IMR-90 (cell line): ENCODE results near the gene BRAF. TPM values are rescaled to one million over a fixed set of nuclear protein-coding genes. Genes with fewer than 3 reads are reported as not detected.

Source experiments
- ATAC-seq: fragments of 200-7000 bp; cut with Tn5 transposase; 2 replicates; pipeline ENCODE4 v1.9.1; 2020; ENCODE audit warnings: low read depth, mild to moderate bottlenecking, moderate library complexity
- BruUV-seq: library from RNA; stranded (reverse); fragments of 400-500 nt; replicated peaks from 2 replicates; lab custom pipeline; 2021; lab: Mats Ljungman, UMichigan
- CTCF ChIA-PET: fragments of 300-600 bp; formaldehyde crosslinking; extraction: SDS; loops from one replicate; lab custom pipeline; 2021; ENCODE audit warnings: antibody characterized with exemption; lab: Yijun Ruan, JAX
- POLR2A ChIA-PET: fragments of 300-600 bp; sonication (Branson Sonifier 250); formaldehyde crosslinking; loops from one replicate; lab custom pipeline; 2022; ENCODE audit warnings: antibody characterized with exemption; ENCODE audit not compliant: unreplicated experiment; lab: Charles Lee
- DNase-seq: peaks from one replicate; pipeline ENCODE4 v3.0.0; 2013
- H2AFZ ChIP-seq: replicated peaks from 2 replicates; pipeline ENCODE3; 2013; ENCODE audit warnings: low read length, mild to moderate bottlenecking; ENCODE audit not compliant: poor library complexity
- H2AK5ac ChIP-seq: 2 replicates; pipeline ENCODE4 v1.6.1; 2013; ENCODE audit warnings: low read depth, low read length, inconsistent platforms
- H2AK9ac ChIP-seq: replicated peaks from 2 replicates; pipeline ENCODE3; 2013; ENCODE audit warnings: mild to moderate bottlenecking, low read depth, low read length, moderate library complexity; ENCODE audit not compliant: poor library complexity
- H2BK120ac ChIP-seq: 2 replicates; pipeline ENCODE4 v1.6.1; 2013; ENCODE audit warnings: low read depth, low read length, inconsistent platforms
- H2BK15ac ChIP-seq: 3 replicates; pipeline ENCODE4 v1.6.1; 2013; ENCODE audit warnings: low read depth, low read length, inconsistent platforms
- H2BK20ac ChIP-seq: 2 replicates; pipeline ENCODE4 v1.6.1; 2013; ENCODE audit warnings: low read depth, mild to moderate bottlenecking, inconsistent platforms, low read length, moderate library complexity
- H2BK5ac ChIP-seq: 2 replicates; pipeline ENCODE4 v1.6.1; 2013; ENCODE audit warnings: mild to moderate bottlenecking, low read depth, low read length, inconsistent platforms; ENCODE audit not compliant: poor library complexity, severe bottlenecking
- H3K14ac ChIP-seq: replicated peaks from 2 replicates; pipeline ENCODE4 v1.6.1; 2013; ENCODE audit warnings: low read depth, low read length, inconsistent platforms
- H3K18ac ChIP-seq: 2 replicates; pipeline ENCODE4 v1.6.1; 2013; ENCODE audit warnings: low read depth, low read length, control low read depth
- H3K23ac ChIP-seq: 2 replicates; pipeline ENCODE4 v1.6.1; 2013; ENCODE audit warnings: low read depth, low read length, inconsistent platforms
- H3K27ac ChIP-seq: 2 replicates; pipeline ENCODE4 v1.5.1; 2013; ENCODE audit warnings: mild to moderate bottlenecking, control low read depth, low read length; ENCODE audit not compliant: insufficient read depth
- H3K27me3 ChIP-seq: 2 replicates; pipeline ENCODE4 v1.6.1; 2013; ENCODE audit warnings: low read length; ENCODE audit not compliant: control insufficient read depth, insufficient read depth
- H3K36me3 ChIP-seq: 2 replicates; pipeline ENCODE4 v1.6.1; 2013; ENCODE audit warnings: low read length, mixed read lengths; ENCODE audit not compliant: control insufficient read depth, insufficient read depth
- H3K4ac ChIP-seq: 2 replicates; pipeline ENCODE4 v1.6.1; 2013; ENCODE audit warnings: low read depth, low read length, inconsistent platforms
- H3K4me1 ChIP-seq: 2 replicates; pipeline ENCODE4 v1.6.1; 2013; ENCODE audit warnings: low read length, mixed read lengths; ENCODE audit not compliant: control insufficient read depth, insufficient read depth
- H3K4me2 ChIP-seq: 2 replicates; pipeline ENCODE4 v1.6.1; 2013; ENCODE audit warnings: low read depth, mild to moderate bottlenecking, control low read depth, low read length, moderate library complexity
- H3K4me3 ChIP-seq: 2 replicates; pipeline ENCODE4 v1.5.1; 2013; ENCODE audit warnings: low read depth, mild to moderate bottlenecking, control low read depth, low read length, moderate library complexity; ENCODE audit not compliant: insufficient read depth
- H3K56ac ChIP-seq: 2 replicates; pipeline ENCODE4 v1.6.1; 2013; ENCODE audit warnings: low read length, inconsistent platforms; ENCODE audit not compliant: insufficient read depth; ENCODE audit errors: extremely low read depth
- H3K79me1 ChIP-seq, 2 experiments: 2 replicates each; pipeline ENCODE4 v1.6.1; 2013; ENCODE audit warnings: low read length in 2 of 2, inconsistent platforms in 1 of 2, low read depth in 1 of 2
- H3K9ac ChIP-seq: 2 replicates; pipeline ENCODE4 v1.6.1; 2013; ENCODE audit warnings: low read depth, low read length, control low read depth
- H3K9me1 ChIP-seq: 2 replicates; pipeline ENCODE4 v1.6.1; 2013; ENCODE audit warnings: low read length, inconsistent platforms; ENCODE audit not compliant: insufficient read depth
- H3K9me3 ChIP-seq: 2 replicates; pipeline ENCODE4 v1.6.1; 2013; ENCODE audit warnings: low read length; ENCODE audit not compliant: control insufficient read depth, insufficient read depth
- H4K20me1 ChIP-seq: 2 replicates; pipeline ENCODE4 v1.6.1; 2013; ENCODE audit warnings: low read length, inconsistent platforms; ENCODE audit not compliant: insufficient read depth
- H4K5ac ChIP-seq: 2 replicates; pipeline ENCODE4 v1.6.1; 2013; ENCODE audit warnings: mild to moderate bottlenecking, low read depth, low read length, control low read depth
- H4K8ac ChIP-seq, 2 experiments: 2 replicates each; pipeline ENCODE4 v1.6.1; 2013; ENCODE audit warnings: low read depth in 2 of 2, low read length in 2 of 2, control low read depth in 1 of 2, inconsistent platforms in 1 of 2
- H4K91ac ChIP-seq: 2 replicates; pipeline ENCODE4 v1.6.1; 2013; ENCODE audit warnings: low read depth, low read length, inconsistent platforms; ENCODE audit not compliant: insufficient read depth
- NFE2L2 ChIP-seq: fragments of 150-350 bp; IDR thresholded peaks from 2 replicates; pipeline ENCODE4 v1.6.1; 2016; ENCODE audit warnings: low read depth, mild to moderate bottlenecking, low read length
- RCOR1 ChIP-seq: IDR thresholded peaks from 2 replicates; pipeline ENCODE4 v1.6.1; 2012; ENCODE audit warnings: mild to moderate bottlenecking, low read length, improper control_type of control experiment; ENCODE audit not compliant: insufficient replicate concordance
- WGBS, 2 experiments: methylation state at CpG; one replicate each; pipeline versions ENCODE4 v1.1.5 to v1.1.7; 2013; ENCODE audit warnings: missing lambda C conversion rate in 2 of 2; ENCODE audit not compliant: insufficient read length in 1 of 2; ENCODE audit errors: extremely low coverage in 2 of 2; 5-methylcytosine and 5-hydroxymethylcytosine counted together
- dilution Hi-C: fragments of 300-500 bp; cut with HindIII; formaldehyde crosslinking; loops from one replicate; pipeline ENCODE4 v1.14.3; 2018; ENCODE audit warnings: low sequenced_read_pairs; ENCODE audit not compliant: unreplicated experiment
- in situ Hi-C: fragments of 300-500 bp; cut with MboI; formaldehyde crosslinking; loops from 3 replicates; pipeline ENCODE4 v1.14.3; 2019; ENCODE audit warnings: low sequenced_read_pairs, inconsistent platforms, mixed read lengths
- intact Hi-C: fragments of 100-400 bp; cut with micrococcal nuclease; formaldehyde crosslinking; loops from 2 replicates; pipeline ENCODE4 v1.10.0; 2022
- polyA plus RNA-seq, 3 experiments: library from polyadenylated mRNA; depleted of rRNA; stranded (reverse); fragments of >200 nt; gene quantifications; 2 replicates each; pipeline ENCODE4 v1.2.3, GENCODE V29; 2012; ENCODE audit warnings: low replicate concordance in 1 of 3
- total RNA-seq: library from RNA; depleted of rRNA; stranded (reverse); fragments of >200 nt; gene quantifications from 2 replicates; pipeline ENCODE4 v1.2.3, GENCODE V29; 2012

Gene BRAF
- total and polyA plus RNA-seq, 2 of the 4 experiments (the other 2 are of a cell fraction): 5.7 to 12.9 TPM

DNA sequence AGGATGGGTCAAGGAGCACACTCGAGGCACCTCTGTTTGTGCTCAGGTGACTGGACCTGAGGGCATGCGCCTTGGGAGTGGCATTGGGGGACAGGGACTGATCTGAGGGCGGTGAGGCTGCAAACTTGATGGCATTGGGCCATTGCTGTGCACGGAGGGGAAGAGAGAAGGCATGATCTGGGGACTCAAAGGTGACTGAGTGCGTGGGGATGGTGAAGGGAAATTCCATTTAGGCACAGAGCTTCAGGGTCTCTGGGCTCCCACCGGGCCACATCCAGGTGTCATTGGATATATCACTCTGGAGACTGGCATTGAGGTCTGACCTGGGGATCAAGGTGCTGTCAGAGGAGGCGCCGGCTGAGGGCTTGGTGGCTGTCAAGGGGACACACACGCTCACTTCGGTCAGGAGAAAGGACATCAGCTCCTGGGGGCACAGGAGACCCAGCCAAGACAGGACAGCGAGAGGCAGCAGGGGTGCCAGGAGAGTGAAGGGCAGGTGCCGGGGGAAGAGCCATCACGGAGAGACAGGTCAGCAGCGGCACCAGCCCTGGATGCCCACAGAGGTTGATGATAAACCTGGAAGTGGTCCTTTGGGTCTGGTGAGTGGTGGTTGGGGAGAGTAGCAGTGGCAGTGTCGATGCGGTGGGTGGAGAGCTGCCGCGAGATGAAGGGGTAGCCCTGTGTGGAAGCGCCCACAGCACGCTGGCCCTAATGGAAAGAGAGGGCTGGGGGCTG is 246.5 kb downstream of the BRAF start:
- H2BK5ac ChIP-seq: no peak overlapping the region
- dilution Hi-C loops: no loop called here
- H3K56ac ChIP-seq: no peak overlapping the region
- H4K5ac ChIP-seq: no peak overlapping the region
- no peak overlapping the region for H2AK5ac ChIP-seq
- H3K9ac ChIP-seq: no peak overlapping the region
- peaks cover 5% of the 10 kb centered on the region for H3K36me3 ChIP-seq
- ATAC-seq (no peak), DNase-seq (no peak)
- no peak overlapping the region for H3K14ac ChIP-seq
- H4K8ac ChIP-seq: no peak overlapping the region
- H2BK15ac ChIP-seq: no peak overlapping the region
- H2BK120ac ChIP-seq: no peak overlapping the region
- no peak overlapping the region for H3K18ac ChIP-seq
- no peak overlapping the region for H2BK20ac ChIP-seq
- H3K9me1 ChIP-seq: peaks cover 4% of the 10 kb centered on the region; the same call in 1 of the 2 replicates
- no peak overlapping the region for H3K4ac ChIP-seq
- no peaks in the 10 kb centered on the region for H3K27me3 ChIP-seq
- no peak overlapping the region for H3K23ac ChIP-seq
- no peak overlapping the region for H3K4me2 ChIP-seq
- no peak overlapping the region for H3K27ac ChIP-seq
- H3K79me1 ChIP-seq: peaks cover 3 to 6% of the 10 kb centered on the region in 2 experiments; a peak in 1 of 4 replicates
- H2AFZ ChIP-seq: peak overlapping the region; percentile 21
- no peak overlapping the region for H4K91ac ChIP-seq
- 91% methylated on average over 10 of the region's 20 CpGs; no CpG with 5 or more reads in 1 of the 2 experiments for WGBS, 2 experiments
- TF ChIP-seq NFE2L2: no peak
- TF ChIP-seq RCOR1: no peak
- POLR2A ChIA-PET: no interaction called here
- no TSS peak for BruUV-seq
- 0 out of 2 replicates have a peak, but pooled peaks cover 2% of the 10 kb centered on the region for H3K4me1 ChIP-seq
- no peaks in the 10 kb centered on the region for H4K20me1 ChIP-seq
- no peak overlapping the region for H2AK9ac ChIP-seq
- no peaks in the 10 kb centered on the region for H3K9me3 ChIP-seq
- H3K4me3 ChIP-seq: no peak overlapping the region
- CTCF ChIA-PET: interaction anchor here (0.6 kb wide), 1 partner anchor 916 kb away, joined by 3 read pairs; no protein-coding TSS in a partner anchor
- in situ Hi-C loops: no loop called here
- intact Hi-C loops: loop anchor here (5.0 kb wide), 1 partner anchor 854 kb away; no protein-coding TSS in a partner anchor
